ENCODE results near the gene ABTB2. TPM values are rescaled to one million over a fixed set of nuclear protein-coding genes. Genes with fewer than 3 reads are reported as not detected.

The ABTB2 gene
- total RNA-seq, 1 donor from 2014 or later, result 2.4 TPM

GRCh38 chr11:34318111-34319037 is 39.4 kb downstream of the ABTB2 start:
- FAIRE-seq, result no peak
- no peak for DNase-seq (ENCODE audit: low spot score in 2 of 2)

- no peak for FAIRE-seq
- no peak for DNase-seq (ENCODE audit: low spot score in 2 of 2)
Observed at GRCh38 chr11:34317666-34318065, 40.1 kb downstream of the ABTB2 start.

GRCh38 chr11:34317036-34317360 is 40.8 kb downstream of the ABTB2 start:
- FAIRE-seq (no peak), DNase-seq (ENCODE audit: low spot score in 2 of 2) (no peak)

- no peak for FAIRE-seq
- DNase-seq (ENCODE audit: low spot score in 2 of 2), result peak in 1 of 2 donors; percentile 18
Observed at GRCh38 chr11:34316347-34317035, 41.3 kb downstream of the ABTB2 start.

- FAIRE-seq (no peak), DNase-seq (ENCODE audit: low spot score in 2 of 2) (no peak)
Observed at GRCh38 chr11:34315394-34315793, 42.4 kb downstream of the ABTB2 start.

- no peak for FAIRE-seq
- DNase-seq (ENCODE audit: low spot score in 2 of 2), result no peak
Observed at GRCh38 chr11:34314936-34315335, 42.9 kb downstream of the ABTB2 start.

- FAIRE-seq, result no peak
Observed at GRCh38 chr11:34314176-34314575, 43.6 kb downstream of the ABTB2 start.

GRCh38 chr11:34313099-34313517 is 44.7 kb downstream of the ABTB2 start:
- peak in 1 of 2 donors; percentile 42 for DNase-seq (ENCODE audit: low spot score in 2 of 2)
- FAIRE-seq, result no peak

More at GRCh38 chr11:34314176-34314575, 43.6 kb downstream of the ABTB2 start:
- no peak for DNase-seq (ENCODE audit: low spot score in 2 of 2)

- DNase-seq (ENCODE audit: low spot score in 2 of 2) (no peak), FAIRE-seq (no peak)
Observed at GRCh38 chr11:34311126-34311525, 46.7 kb downstream of the ABTB2 start.

GRCh38 chr11:34309965-34310364 is 47.8 kb downstream of the ABTB2 start:
- no peak for DNase-seq (ENCODE audit: low spot score in 2 of 2)
- FAIRE-seq, result no peak

GRCh38 chr11:34308913-34309585 is 48.8 kb downstream of the ABTB2 start:
- no peak for DNase-seq (ENCODE audit: low spot score in 2 of 2)
- no peak for FAIRE-seq

- DNase-seq (ENCODE audit: low spot score in 2 of 2) (no peak), FAIRE-seq (no peak)
Observed at GRCh38 chr11:34308049-34308912, 49.5 kb downstream of the ABTB2 start.

- no peak for DNase-seq (ENCODE audit: low spot score in 2 of 2)
- no peak for FAIRE-seq
Observed at GRCh38 chr11:34305780-34306179, 52.0 kb downstream of the ABTB2 start.

- FAIRE-seq, result no peak
- no peak for DNase-seq (ENCODE audit: low spot score in 2 of 2)
Observed at GRCh38 chr11:34305193-34305592, 52.6 kb downstream of the ABTB2 start.

- DNase-seq (ENCODE audit: low spot score in 2 of 2) (no peak), FAIRE-seq (no peak)
Observed at GRCh38 chr11:34303028-34303570, 54.7 kb downstream of the ABTB2 start.

- no peak for FAIRE-seq
- DNase-seq (ENCODE audit: low spot score in 2 of 2), result no peak
Observed at GRCh38 chr11:34302046-34302921, 55.5 kb downstream of the ABTB2 start.

- DNase-seq (ENCODE audit: low spot score in 2 of 2) (no peak), FAIRE-seq (no peak)
Observed at GRCh38 chr11:34300926-34301295, 56.9 kb downstream of the ABTB2 start.

- DNase-seq (ENCODE audit: low spot score in 2 of 2), result no peak
- FAIRE-seq, result no peak
Observed at GRCh38 chr11:34300026-34300925, 57.5 kb downstream of the ABTB2 start.
